GM12872 (cell line): ENCODE data around the gene SLC39A11.

Experiments used
- TF ChIP-seq, protein P1 (sequence below): IDR thresholded peaks from 3 replicates; pipeline ENCODE4 v1.5.1; 2011; ENCODE audit warnings: low read depth, mild to moderate bottlenecking, low read length, moderate library complexity; ENCODE audit not compliant: insufficient read depth

SLC39A11 gene

DNA sequence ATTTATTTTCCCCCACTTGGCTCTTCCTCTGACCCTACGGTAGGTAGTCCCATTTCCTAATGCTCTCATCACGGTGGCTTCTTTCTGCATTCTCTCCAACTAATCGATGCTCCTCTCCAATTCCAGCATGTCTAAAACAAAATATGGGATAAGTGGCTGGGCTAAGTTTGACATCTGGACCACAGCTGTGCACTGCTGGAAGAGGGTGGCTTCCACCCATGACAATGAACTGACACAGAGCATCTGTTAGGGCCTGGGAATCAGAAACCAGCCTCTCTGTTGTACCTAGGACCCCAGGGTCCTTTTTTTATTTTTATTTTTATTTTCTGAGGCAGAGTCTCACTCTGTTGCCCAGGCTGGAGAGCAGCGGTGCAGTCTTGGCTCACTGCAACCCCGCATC lies 29.0 kb upstream of the SLC39A11 start:
- TF ChIP-seq, protein P1, sequence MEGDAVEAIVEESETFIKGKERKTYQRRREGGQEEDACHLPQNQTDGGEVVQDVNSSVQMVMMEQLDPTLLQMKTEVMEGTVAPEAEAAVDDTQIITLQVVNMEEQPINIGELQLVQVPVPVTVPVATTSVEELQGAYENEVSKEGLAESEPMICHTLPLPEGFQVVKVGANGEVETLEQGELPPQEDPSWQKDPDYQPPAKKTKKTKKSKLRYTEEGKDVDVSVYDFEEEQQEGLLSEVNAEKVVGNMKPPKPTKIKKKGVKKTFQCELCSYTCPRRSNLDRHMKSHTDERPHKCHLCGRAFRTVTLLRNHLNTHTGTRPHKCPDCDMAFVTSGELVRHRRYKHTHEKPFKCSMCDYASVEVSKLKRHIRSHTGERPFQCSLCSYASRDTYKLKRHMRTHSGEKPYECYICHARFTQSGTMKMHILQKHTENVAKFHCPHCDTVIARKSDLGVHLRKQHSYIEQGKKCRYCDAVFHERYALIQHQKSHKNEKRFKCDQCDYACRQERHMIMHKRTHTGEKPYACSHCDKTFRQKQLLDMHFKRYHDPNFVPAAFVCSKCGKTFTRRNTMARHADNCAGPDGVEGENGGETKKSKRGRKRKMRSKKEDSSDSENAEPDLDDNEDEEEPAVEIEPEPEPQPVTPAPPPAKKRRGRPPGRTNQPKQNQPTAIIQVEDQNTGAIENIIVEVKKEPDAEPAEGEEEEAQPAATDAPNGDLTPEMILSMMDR = no peak

DNA sequence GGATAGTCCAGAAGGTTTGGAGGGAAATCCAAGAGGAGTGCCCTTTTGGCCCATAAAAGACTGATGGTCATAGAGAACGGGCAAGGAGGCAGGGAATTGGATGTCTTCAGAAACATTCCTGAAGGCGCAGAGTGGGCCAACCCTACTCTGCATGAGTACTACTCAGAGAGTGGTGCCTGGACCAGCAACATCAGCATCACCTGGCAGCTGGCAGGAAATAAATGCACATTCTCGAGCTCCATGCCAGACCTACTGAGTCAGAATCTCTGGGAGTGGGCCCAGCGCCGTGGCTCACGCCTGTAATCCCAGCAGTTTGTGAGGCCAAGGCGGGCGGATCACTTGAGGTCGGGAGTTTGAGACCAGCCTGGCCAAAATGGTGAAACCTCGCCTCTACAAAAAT lies 27.1 kb upstream of the SLC39A11 start:
- TF ChIP-seq, protein P1 = no peak

DNA sequence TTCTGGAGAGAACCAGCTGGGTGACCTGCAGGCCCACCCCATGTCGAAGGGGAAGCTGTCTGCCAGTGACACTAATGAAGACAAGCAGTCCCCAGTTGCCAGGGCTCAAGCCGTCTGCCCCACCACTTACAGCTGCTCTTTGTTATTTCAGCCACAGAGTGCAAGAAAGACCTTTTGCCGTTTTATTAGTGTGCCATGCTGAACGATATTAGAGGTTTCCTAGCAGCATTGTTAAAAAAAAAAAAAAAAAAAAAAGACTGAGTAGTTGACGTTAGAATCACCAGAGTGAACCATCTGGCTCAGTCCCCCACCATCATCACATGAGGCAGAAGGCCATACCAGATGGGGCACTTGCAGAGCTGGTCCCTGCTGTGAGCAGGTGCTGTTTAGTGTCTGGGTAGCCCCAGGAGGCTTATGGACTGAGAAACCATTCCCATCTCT lies 26.5 kb upstream of the SLC39A11 start:
- TF ChIP-seq, protein P1 = no peak

DNA sequence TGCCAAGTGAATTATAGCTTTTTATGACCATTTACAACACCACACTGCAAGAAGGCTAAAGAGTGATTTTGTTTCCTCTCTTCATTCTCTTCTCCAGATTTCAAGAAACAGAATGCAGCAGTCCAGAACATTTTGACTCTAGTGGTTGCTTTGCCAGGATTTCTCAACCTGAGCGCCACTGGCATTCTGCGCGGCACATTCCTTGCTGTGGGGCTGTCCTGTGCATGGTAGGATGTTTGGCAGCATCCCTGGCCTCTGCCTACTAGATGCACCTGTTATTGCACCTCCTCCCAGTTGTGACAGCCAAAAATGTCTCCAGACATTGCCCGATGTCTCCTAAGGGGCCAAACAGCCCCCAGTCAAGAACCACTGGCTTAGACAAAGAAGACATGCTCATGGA lies 25.7 kb upstream of the SLC39A11 start:
- TF ChIP-seq, protein P1 = no peak

DNA sequence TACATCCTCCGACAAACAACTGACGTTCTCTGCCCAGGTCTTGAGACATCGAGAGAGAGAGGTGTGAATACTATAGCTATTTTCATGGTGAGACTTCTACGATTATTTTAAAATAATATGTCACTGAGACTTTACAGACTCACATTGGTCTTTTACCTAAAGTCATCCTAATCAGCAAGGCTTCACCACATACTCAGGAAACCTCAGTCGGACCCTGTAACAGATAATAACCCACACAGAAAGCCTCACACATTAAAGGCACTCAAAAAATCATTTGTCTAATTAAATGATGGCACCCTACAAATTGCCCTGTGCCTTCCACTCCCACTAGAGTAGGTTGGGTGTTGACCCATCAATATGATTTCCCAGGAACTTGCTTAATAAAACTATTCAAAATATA lies 19.8 kb upstream of the SLC39A11 start:
- TF ChIP-seq, protein P1 = no peak

DNA sequence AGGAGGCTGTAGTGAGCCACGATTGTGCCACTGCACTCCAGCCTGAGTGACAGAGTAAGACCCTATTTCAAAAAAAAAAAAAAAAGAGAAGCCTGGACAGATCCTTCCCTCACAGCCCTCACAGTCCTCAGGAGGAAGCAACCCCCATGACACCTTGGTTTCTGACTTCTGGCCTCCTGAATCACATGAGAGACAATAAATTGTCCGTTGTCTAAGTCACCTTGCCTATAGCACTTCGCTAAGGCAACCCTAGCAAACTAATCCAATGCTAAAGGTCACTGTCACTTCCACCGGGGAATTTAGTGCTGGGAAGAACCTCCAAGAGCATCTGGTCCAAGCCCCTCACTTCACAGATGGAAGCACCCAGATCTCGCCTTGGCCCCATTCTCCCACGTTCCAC lies 18.9 kb upstream of the SLC39A11 start:
- TF ChIP-seq, protein P1 = no peak

DNA sequence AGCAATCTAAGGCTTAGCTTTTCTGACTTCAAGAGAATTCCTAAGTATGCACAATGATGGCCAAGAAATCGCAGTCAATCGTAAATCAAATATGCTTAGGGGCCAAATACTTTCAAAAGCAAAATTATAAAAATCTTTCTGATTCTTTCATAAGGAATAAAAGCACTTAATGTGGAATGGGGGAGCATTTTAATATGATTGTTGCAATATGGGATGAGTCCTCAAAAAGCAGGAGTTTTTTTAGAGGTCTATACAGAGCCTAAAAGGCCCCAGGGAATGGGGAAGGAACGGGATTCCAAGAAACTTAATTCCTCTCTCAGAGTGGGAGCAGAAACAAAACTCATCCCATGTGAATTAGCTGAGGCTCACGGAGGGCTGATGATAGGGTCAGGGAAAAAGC lies 14.7 kb upstream of the SLC39A11 start:
- TF ChIP-seq, protein P1 = no peak

DNA sequence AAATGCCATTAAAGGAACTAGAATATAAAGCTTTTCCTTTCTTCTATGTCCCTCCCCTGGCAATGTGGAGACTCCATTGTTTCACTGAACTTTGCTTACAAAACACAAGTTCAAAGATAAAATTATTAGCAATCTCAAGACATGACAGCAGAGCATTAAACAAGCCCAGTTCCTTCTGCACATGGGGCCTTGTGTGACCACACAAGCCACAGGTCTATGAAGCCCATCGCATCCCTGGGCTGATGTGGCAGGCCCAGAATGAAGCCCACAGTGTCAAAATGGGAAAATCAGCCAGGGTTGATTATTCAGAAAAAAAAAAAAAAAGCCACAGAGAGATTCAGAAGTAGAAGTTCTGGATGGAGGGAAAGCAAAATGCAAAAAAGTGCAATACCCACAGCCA lies 12.9 kb upstream of the SLC39A11 start:
- TF ChIP-seq, protein P1 = no peak
